HK-2 (cell line): ENCODE results near the gene OGA.

Experiments
- DNase-seq: peaks from one replicate; pipeline ENCODE4 v3.0.0-alpha.2; 2018; ENCODE audit not compliant: unreplicated experiment

Gene OGA

GRCh38 chr10:101775273-101776160 is 42.7 kb downstream of the OGA start, which contains the start of gene FGF8:
TSS of gene FGF8 (minus strand) at chr10:101776114. CDS start at chr10:101775900, 214 bp downstream.
- DNase-seq = no peak

GRCh38 chr10:101774589-101775272 is 43.5 kb downstream of the OGA start:
- DNase-seq = no peak

GRCh38 chr10:101773923-101774588 is 44.2 kb downstream of the OGA start:
- DNase-seq = no peak

GRCh38 chr10:101772895-101773761 is 45.1 kb downstream of the OGA start:
- DNase-seq = no peak

- no peak for DNase-seq
Observed at GRCh38 chr10:101772017-101772894, 46.0 kb downstream of the OGA start.

- no peak for DNase-seq
Observed at GRCh38 chr10:101771380-101771779, 46.9 kb downstream of the OGA start.

- no peak for DNase-seq
Observed at GRCh38 chr10:101770331-101771215, 47.7 kb downstream of the OGA start.

GRCh38 chr10:101769541-101770180 is 48.6 kb downstream of the OGA start:
- DNase-seq = no peak

- no peak for DNase-seq
Observed at GRCh38 chr10:101768791-101769170, 49.5 kb downstream of the OGA start.

GRCh38 chr10:101767966-101768790 is 50.1 kb downstream of the OGA start:
- DNase-seq = no peak

- no peak for DNase-seq
Observed at GRCh38 chr10:101767600-101767945, 50.7 kb downstream of the OGA start.

GRCh38 chr10:101766753-101767599 is 51.3 kb downstream of the OGA start:
- no peak for DNase-seq

- no peak for DNase-seq
Observed at GRCh38 chr10:101766306-101766705, 51.9 kb downstream of the OGA start.

GRCh38 chr10:101763141-101763846 is 55.0 kb downstream of the OGA start:
- no peak for DNase-seq

- no peak for DNase-seq
Observed at GRCh38 chr10:101762736-101763135, 55.5 kb downstream of the OGA start.

GRCh38 chr10:101761226-101761625 is 57.0 kb downstream of the OGA start:
- no peak for DNase-seq

- no peak for DNase-seq
Observed at GRCh38 chr10:101760510-101760909, 57.7 kb downstream of the OGA start.
